KMS-11 (cell line): ENCODE data around the gene PTPRN2.
"Not testable (repeated sequence)": the region's sequence is repeated elsewhere in the genome, so short reads cannot be mapped to it uniquely, and the experiment has no call there.

Experiments used
- H2AFZ ChIP-seq: fragments of 200-600 bp; sonication (generic); 2 replicates; pipeline ENCODE4 v1.6.1; 2016; ENCODE audit warnings: antibody characterized with exemption, mixed run types, low read depth
- H3K27ac ChIP-seq: fragments of 200-600 bp; sonication (generic); 2 replicates; pipeline ENCODE4 v1.6.1; 2016; ENCODE audit warnings: mild to moderate bottlenecking, mixed run types
- H3K27me3 ChIP-seq: fragments of 200-600 bp; sonication (generic); 2 replicates; pipeline ENCODE4 v1.6.1; 2017; ENCODE audit warnings: mild to moderate bottlenecking, low read depth, mixed run types, moderate library complexity; ENCODE audit not compliant: insufficient read depth
- H3K36me3 ChIP-seq: fragments of 200-600 bp; sonication (generic); 2 replicates; pipeline ENCODE4 v1.6.1; 2017; ENCODE audit warnings: mild to moderate bottlenecking, mixed run types; ENCODE audit not compliant: insufficient read depth
- H3K4me1 ChIP-seq: fragments of 200-600 bp; sonication (generic); 2 replicates; pipeline ENCODE4 v1.6.1; 2016; ENCODE audit warnings: mild to moderate bottlenecking, low read depth, mixed run types; ENCODE audit not compliant: poor library complexity, severe bottlenecking
- H3K4me2 ChIP-seq: fragments of 200-600 bp; sonication (generic); 2 replicates; pipeline ENCODE4 v1.7.0; 2016; ENCODE audit warnings: mild to moderate bottlenecking, mixed run types
- H3K4me3 ChIP-seq: fragments of 200-600 bp; sonication (generic); IDR thresholded peaks from 2 replicates; pipeline ENCODE4 v1.6.1; 2017; ENCODE audit warnings: low read depth, low read length, mixed read lengths; ENCODE audit not compliant: insufficient read depth
- H3K79me2 ChIP-seq: fragments of 200-600 bp; sonication (generic); 2 replicates; pipeline ENCODE4 v1.6.1; 2016; ENCODE audit warnings: low read depth, mixed run types; ENCODE audit not compliant: insufficient read depth
- H3K9ac ChIP-seq: fragments of 200-600 bp; sonication (generic); 2 replicates; pipeline ENCODE4 v1.6.1; 2016; ENCODE audit warnings: mild to moderate bottlenecking, mixed run types
- H4K20me1 ChIP-seq: fragments of 200-600 bp; sonication (generic); 2 replicates; pipeline ENCODE4 v1.6.1; 2016; ENCODE audit warnings: mild to moderate bottlenecking, mixed run types; ENCODE audit not compliant: insufficient read depth
- CTCF ChIP-seq: fragments of 200-600 bp; sonication (generic); conservative IDR thresholded peaks from 2 replicates; pipeline ENCODE4 v1.6.1; 2017; ENCODE audit warnings: low read depth, mild to moderate bottlenecking, antibody characterized with exemption, low read length, moderate library complexity, mixed read lengths

The PTPRN2 gene

GRCh38 chr7:158587162-158588084, at the start of gene PTPRN2:
Gene PTPRN2, minus strand, starts transcription at chr7:158587823.
- no peaks in the 10 kb centered on the region for H3K4me1 ChIP-seq
- H3K4me3 ChIP-seq = no peak within 1 kb of the TSS
- no peak within 1 kb of the TSS for H3K27ac ChIP-seq
- no peak within 1 kb of the TSS for H3K4me2 ChIP-seq
- TF ChIP-seq CTCF = no peak
- no peak within 1 kb of the TSS for H2AFZ ChIP-seq
- peaks cover 13% of the 10 kb centered on the region for H3K27me3 ChIP-seq
- no peak within 1 kb of the TSS for H3K9ac ChIP-seq
- no peaks in the 10 kb centered on the region for H3K79me2 ChIP-seq
- no peaks in the 10 kb centered on the region for H4K20me1 ChIP-seq
- no peaks in the 10 kb centered on the region for H3K36me3 ChIP-seq

- H3K27ac ChIP-seq = no peak overlapping the region
- H3K4me3 ChIP-seq = no peak overlapping the region
- H3K27me3 ChIP-seq = no peaks in the 10 kb centered on the region
- TF ChIP-seq CTCF = no peak
- no peaks in the 10 kb centered on the region for H3K79me2 ChIP-seq
- H3K4me2 ChIP-seq = no peak overlapping the region
- H3K4me1 ChIP-seq = no peaks in the 10 kb centered on the region
- H4K20me1 ChIP-seq = no peaks in the 10 kb centered on the region
- H3K36me3 ChIP-seq = 0 out of 2 replicates have a peak, but pooled peaks cover 6% of the 10 kb centered on the region
- no peak overlapping the region for H2AFZ ChIP-seq
- H3K9ac ChIP-seq = no peak overlapping the region
These were observed 45.7 kb upstream of the PTPRN2 start for GRCh38 chr7:158633055-158633956.

- H3K4me3 ChIP-seq = no peak overlapping the region
- no peak for TF ChIP-seq CTCF
- no peaks in the 10 kb centered on the region for H4K20me1 ChIP-seq
- H3K4me1 ChIP-seq = no peaks in the 10 kb centered on the region
- H3K36me3 ChIP-seq = peaks cover 6% of the 10 kb centered on the region; the same call in 1 of the 2 replicates
- no peak overlapping the region for H3K27ac ChIP-seq
- H2AFZ ChIP-seq = no peak overlapping the region
- H3K27me3 ChIP-seq = no peaks in the 10 kb centered on the region
- no peak overlapping the region for H3K4me2 ChIP-seq
- no peaks in the 10 kb centered on the region for H3K79me2 ChIP-seq
- no peak overlapping the region for H3K9ac ChIP-seq
These were observed 44.1 kb upstream of the PTPRN2 start for GRCh38 chr7:158631574-158632195.

GRCh38 chr7:158626289-158626688, 38.7 kb upstream of the PTPRN2 start:
- H3K4me2 ChIP-seq, H3K79me2 ChIP-seq, H2AFZ ChIP-seq, H3K4me3 ChIP-seq, H3K27ac ChIP-seq, H3K27me3 ChIP-seq, H4K20me1 ChIP-seq, H3K4me1 ChIP-seq, H3K9ac ChIP-seq, H3K36me3 ChIP-seq: not testable (repeated sequence)
